ENCODE data around the gene TEPSIN.
A peak's percentile ranks its signal among the peaks of the same experiment; 100 is the strongest.

Gene TEPSIN

GRCh38 chr17:81240761-81241160 lies 1.9 kb upstream of the TEPSIN start:
- Histone ChIP-seq H3K27ac (ENCODE audit: low read length, poor library complexity, severe bottlenecking) (no peak overlapping the region), H3K9me3 (ENCODE audit: control insufficient read depth, low read length) (no peaks in the 10 kb centered on the region), H2AFZ (ENCODE audit: low read depth, low read length) (no peak overlapping the region), H2BK12ac (ENCODE audit: low read length in 2 of 2) (no peak overlapping the region), H3K18ac (ENCODE audit: low read depth in 1 of 2, low read length in 2 of 2) (no peak overlapping the region), H4K91ac (ENCODE audit: low read length) (no peak overlapping the region), H2BK15ac (ENCODE audit: low read depth, poor library complexity, severe bottlenecking) (no peak overlapping the region), H3K4ac (ENCODE audit: low read depth in 1 of 2, low read length in 2 of 2) (no peak overlapping the region), H3K9ac (ENCODE audit: low read length) (peak overlapping the region; percentile 93), H3K14ac (ENCODE audit: low read length in 2 of 2) (no peak overlapping the region), H3K36me3 (ENCODE audit: control insufficient read depth in 1 of 2, insufficient read depth in 2 of 2, low read depth in 1 of 2, low read length in 2 of 2) (peaks cover 17 to 54% of the 10 kb centered on the region in 2 experiments), H3K4me1 (ENCODE audit: control insufficient read depth, insufficient read depth, low read depth, low read length) (peaks cover 54% of the 10 kb centered on the region), H3K79me1 (replicated peaks; ENCODE audit: low read length, poor library complexity, severe bottlenecking) (peaks cover 52% of the 10 kb centered on the region), H3K4me2 (ENCODE audit: low read length, poor library complexity, severe bottlenecking) (peak overlapping the region; percentile 8), H2BK5ac (ENCODE audit: low read depth, low read length, poor library complexity, severe bottlenecking) (no peak overlapping the region), H2AK5ac (ENCODE audit: low read length, severe bottlenecking) (no peak overlapping the region), H3K4me3 (ENCODE audit: insufficient read depth in 1 of 2, low read depth in 1 of 2, low read length in 2 of 2) (peak overlapping the region in 1 of 2 experiments; percentile 95), H3K27me3 (ENCODE audit: control insufficient read depth in 1 of 2, insufficient read depth in 1 of 2, low read length in 2 of 2) (no peaks in the 10 kb centered on the region), H3K23ac (ENCODE audit: low read length in 2 of 2) (peak overlapping the region in 1 of 2 experiments; percentile 23), H2BK120ac (ENCODE audit: low read depth, low read length) (no peak overlapping the region), H4K8ac (ENCODE audit: low read length) (no peak overlapping the region)
- WGBS: 92% methylated on average over 6 of the region's 8 CpGs
- DNase-seq: no peak

GRCh38 chr17:81239714-81240555 lies 1.1 kb upstream of the TEPSIN start:
- Histone ChIP-seq H4K91ac (ENCODE audit: low read length) (peak overlapping the region; percentile 94), H3K4ac (ENCODE audit: low read depth in 1 of 2, low read length in 2 of 2) (peak overlapping the region; percentile 20 to 56), H2BK5ac (ENCODE audit: low read depth, low read length, poor library complexity, severe bottlenecking) (peak overlapping the region; percentile 69), H3K4me1 (ENCODE audit: control insufficient read depth, insufficient read depth, low read depth, low read length) (peaks cover 48% of the 10 kb centered on the region), H3K23ac (ENCODE audit: low read length in 2 of 2) (peak overlapping the region in 1 of 2 experiments; percentile 51), H3K14ac (ENCODE audit: low read length in 2 of 2) (peak overlapping the region in 1 of 2 experiments; percentile 78), H3K79me1 (replicated peaks; ENCODE audit: low read length, poor library complexity, severe bottlenecking) (peaks cover 58% of the 10 kb centered on the region), H3K4me3 (ENCODE audit: insufficient read depth in 1 of 2, low read depth in 1 of 2, low read length in 2 of 2) (peak overlapping the region; percentile 94 to 95), H3K9me3 (ENCODE audit: control insufficient read depth, low read length) (no peaks in the 10 kb centered on the region), H2AK5ac (ENCODE audit: low read length, severe bottlenecking) (peak overlapping the region; percentile 13), H2BK12ac (ENCODE audit: low read length in 2 of 2) (peak overlapping the region in 1 of 2 experiments; percentile 21), H3K4me2 (ENCODE audit: low read length, poor library complexity, severe bottlenecking) (peak overlapping the region; percentile 64), H3K18ac (ENCODE audit: low read depth in 1 of 2, low read length in 2 of 2) (peak overlapping the region in 1 of 2 experiments; percentile 92), H3K27me3 (ENCODE audit: control insufficient read depth in 1 of 2, insufficient read depth in 1 of 2, low read length in 2 of 2) (no peaks in the 10 kb centered on the region), H2BK120ac (ENCODE audit: low read depth, low read length) (no peak overlapping the region), H3K9ac (ENCODE audit: low read length) (peak overlapping the region; percentile 93), H2BK15ac (ENCODE audit: low read depth, poor library complexity, severe bottlenecking) (no peak overlapping the region), H3K36me3 (ENCODE audit: control insufficient read depth in 1 of 2, insufficient read depth in 2 of 2, low read depth in 1 of 2, low read length in 2 of 2) (peaks cover 17 to 56% of the 10 kb centered on the region in 2 experiments), H2AFZ (ENCODE audit: low read depth, low read length) (peak overlapping the region; percentile 72), H3K27ac (ENCODE audit: low read length, poor library complexity, severe bottlenecking) (peak overlapping the region; percentile 73), H4K8ac (ENCODE audit: low read length) (peak overlapping the region; percentile 92)
- peak; percentile 31 for DNase-seq
- 23% methylated on average over 37 of the region's 37 CpGs for WGBS

GRCh38 chr17:81238490-81238814 lies 403 bp downstream of the TEPSIN start:
- DNase-seq: no peak
- H2AFZ ChIP-seq (ENCODE audit: low read depth, low read length): peak overlapping the region; percentile 83
- no peak overlapping the region for H2BK5ac ChIP-seq (ENCODE audit: low read depth, low read length, poor library complexity, severe bottlenecking)
- 1% methylated on average over 26 of the region's 26 CpGs for WGBS
- peaks cover 70% of the 10 kb centered on the region for H3K79me1 ChIP-seq (replicated peaks; ENCODE audit: low read length, poor library complexity, severe bottlenecking)
- no peak overlapping the region for H3K27ac ChIP-seq (ENCODE audit: low read length, poor library complexity, severe bottlenecking)
- H4K91ac ChIP-seq (ENCODE audit: low read length): peak overlapping the region; percentile 81
- peak overlapping the region in 1 of 2 experiments; percentile 99 for H3K23ac ChIP-seq (ENCODE audit: low read length in 2 of 2)
- H3K4me3 ChIP-seq (ENCODE audit: insufficient read depth in 1 of 2, low read depth in 1 of 2, low read length in 2 of 2): peak overlapping the region; percentile 93 to 98
- peak overlapping the region in 1 of 2 experiments; percentile 74 for H3K18ac ChIP-seq (ENCODE audit: low read depth in 1 of 2, low read length in 2 of 2)
- no peaks in the 10 kb centered on the region for H3K27me3 ChIP-seq (ENCODE audit: control insufficient read depth in 1 of 2, insufficient read depth in 1 of 2, low read length in 2 of 2)
- no peaks in the 10 kb centered on the region for H3K9me3 ChIP-seq (ENCODE audit: control insufficient read depth, low read length)
- H2BK120ac ChIP-seq (ENCODE audit: low read depth, low read length): peak overlapping the region; percentile 43
- H3K14ac ChIP-seq (ENCODE audit: low read length in 2 of 2): peak overlapping the region in 1 of 2 experiments; percentile 94
- H2AK5ac ChIP-seq (ENCODE audit: low read length, severe bottlenecking): no peak overlapping the region
- H3K36me3 ChIP-seq (ENCODE audit: control insufficient read depth in 1 of 2, insufficient read depth in 2 of 2, low read depth in 1 of 2, low read length in 2 of 2): peaks cover 17 to 65% of the 10 kb centered on the region in 2 experiments
- peak overlapping the region in 1 of 2 experiments; percentile 84 for H3K4ac ChIP-seq (ENCODE audit: low read depth in 1 of 2, low read length in 2 of 2)
- peak overlapping the region; percentile 93 for H3K9ac ChIP-seq (ENCODE audit: low read length)
- H2BK15ac ChIP-seq (ENCODE audit: low read depth, poor library complexity, severe bottlenecking): no peak overlapping the region
- peak overlapping the region in 1 of 2 experiments; percentile 11 for H2BK12ac ChIP-seq (ENCODE audit: low read length in 2 of 2)
- H3K4me1 ChIP-seq (ENCODE audit: control insufficient read depth, insufficient read depth, low read depth, low read length): peaks cover 43% of the 10 kb centered on the region
- peak overlapping the region; percentile 82 for H4K8ac ChIP-seq (ENCODE audit: low read length)
- peak overlapping the region; percentile 92 for H3K4me2 ChIP-seq (ENCODE audit: low read length, poor library complexity, severe bottlenecking)

Measured in mesenchymal stem cell (in vitro differentiated cells and primary cell).